Type B pancreatic cell (in vitro differentiated cells): ENCODE measurements around the gene ESYT1. TPM values are rescaled to one million over a fixed set of nuclear protein-coding genes. Genes with fewer than 3 reads are reported as not detected.

Experiments
- DNase-seq: peaks from one replicate; pipeline ENCODE4 v3.0.0; 2021; ENCODE audit warnings: mixed read lengths; ENCODE audit not compliant: unreplicated experiment; ENCODE audit errors: extremely low spot score
- H3K27ac Mint-ChIP-seq: 2 replicates; pipeline ENCODE4 v1.8.0; 2021; ENCODE audit warnings: mild to moderate bottlenecking, mixed read lengths
- H3K27me3 Mint-ChIP-seq: 2 replicates; pipeline ENCODE4 v1.8.0; 2021; ENCODE audit warnings: mixed read lengths
- H3K36me3 Mint-ChIP-seq: 2 replicates; pipeline ENCODE4 v1.8.0; 2021; ENCODE audit warnings: mixed read lengths
- H3K4me1 Mint-ChIP-seq: one replicate; pipeline ENCODE4 v1.8.0; 2021; ENCODE audit warnings: mixed read lengths; ENCODE audit not compliant: unreplicated experiment
- H3K4me3 Mint-ChIP-seq: 2 replicates; pipeline ENCODE4 v1.8.0; 2021; ENCODE audit warnings: mild to moderate bottlenecking, mixed read lengths
- H3K9me3 Mint-ChIP-seq: 2 replicates; pipeline ENCODE4 v1.8.0; 2021; ENCODE audit warnings: mixed read lengths
- CTCF ChIP-seq: fragments of 200-600 bp; sonication (generic); conservative IDR thresholded peaks from 2 replicates; pipeline ENCODE4 v1.5.0; 2021; ENCODE audit warnings: antibody characterized with exemption, mild to moderate bottlenecking
- total RNA-seq: library from RNA; stranded (reverse); gene quantifications from 2 replicates; pipeline ENCODE4 v1.2.1, GENCODE V29; 2021; ENCODE audit warnings: low replicate concordance

Gene ESYT1
- total RNA-seq, 1 donor from 2014 or later = 96.3 TPM

DNA sequence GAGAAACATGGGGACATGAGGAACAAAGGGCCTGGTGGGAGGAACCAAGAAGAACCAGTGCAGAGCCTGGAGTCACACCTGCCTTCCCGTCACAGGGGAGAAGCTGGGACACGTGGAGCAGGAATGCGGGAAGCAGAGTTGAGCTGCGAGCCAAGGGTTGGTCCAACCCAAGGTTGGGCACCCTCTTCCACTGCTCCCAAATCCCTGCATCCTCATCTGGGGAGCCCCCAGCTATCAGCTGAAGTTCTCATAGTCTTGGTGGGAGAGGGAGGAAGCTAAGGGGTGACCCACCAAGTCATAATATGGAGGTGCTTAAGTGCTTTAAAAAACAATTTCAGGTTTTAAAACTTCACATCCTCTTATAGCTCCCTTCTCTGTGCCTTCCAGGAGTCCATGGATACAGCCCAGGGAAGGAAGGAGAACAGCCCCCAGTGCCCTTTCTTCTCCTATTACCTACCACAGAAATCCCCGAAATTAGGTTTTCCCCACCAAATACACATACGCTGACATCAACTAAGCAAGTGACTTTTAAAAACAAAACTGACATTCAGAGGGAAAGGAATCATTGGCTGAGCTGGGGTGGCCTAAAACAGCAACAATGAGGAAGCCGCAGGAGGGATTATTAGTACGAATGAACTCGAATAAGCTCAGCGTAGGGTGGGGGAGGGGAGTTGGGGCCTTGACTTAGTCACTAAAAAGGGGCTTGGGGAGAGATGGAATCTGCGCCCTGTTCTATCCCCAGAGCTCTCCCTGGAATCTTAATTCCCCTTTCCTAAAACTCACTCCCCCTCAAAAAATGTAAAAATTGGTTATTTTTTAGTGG, 34.6 kb downstream of the ESYT1 start:
- peak overlapping the region; percentile 100 for H3K27ac Mint-ChIP-seq
- H3K4me1 Mint-ChIP-seq = peaks cover 40% of the 10 kb centered on the region
- no peak for DNase-seq
- no peak for TF ChIP-seq CTCF
- H3K36me3 Mint-ChIP-seq = peaks cover 59% of the 10 kb centered on the region
- peak overlapping the region; percentile 66 for H3K4me3 Mint-ChIP-seq
- H3K9me3 Mint-ChIP-seq = no peaks in the 10 kb centered on the region
- H3K27me3 Mint-ChIP-seq = peaks cover 3% of the 10 kb centered on the region

- H3K4me1 Mint-ChIP-seq = peaks cover 40% of the 10 kb centered on the region
- peaks cover 58% of the 10 kb centered on the region for H3K36me3 Mint-ChIP-seq
- H3K27ac Mint-ChIP-seq = peak overlapping the region; percentile 100
- peak overlapping the region; percentile 65 for H3K4me3 Mint-ChIP-seq
- no peak for TF ChIP-seq CTCF
- no peak for DNase-seq
- H3K27me3 Mint-ChIP-seq = no peaks in the 10 kb centered on the region
- no peaks in the 10 kb centered on the region for H3K9me3 Mint-ChIP-seq
Observed at GRCh38 chr12:56163533-56164344, 35.7 kb downstream of the ESYT1 start.

GRCh38 chr12:56164345-56164729, 36.3 kb downstream of the ESYT1 start:
- Mint-ChIP-seq H3K27ac (peak overlapping the region; percentile 100), H3K9me3 (no peaks in the 10 kb centered on the region), H3K4me1 (peaks cover 35% of the 10 kb centered on the region), H3K36me3 (peaks cover 52% of the 10 kb centered on the region), H3K27me3 (no peaks in the 10 kb centered on the region), H3K4me3 (peak overlapping the region; percentile 22)
- no peak for DNase-seq
- TF ChIP-seq CTCF = no peak

- Mint-ChIP-seq H3K36me3 (peaks cover 47% of the 10 kb centered on the region), H3K27me3 (no peaks in the 10 kb centered on the region), H3K27ac (peak overlapping the region; percentile 82), H3K4me1 (peaks cover 25% of the 10 kb centered on the region), H3K4me3 (no peak overlapping the region), H3K9me3 (no peaks in the 10 kb centered on the region)
- no peak for TF ChIP-seq CTCF
- no peak for DNase-seq
Observed at GRCh38 chr12:56165369-56165768, 37.3 kb downstream of the ESYT1 start.

- no peak for DNase-seq
- TF ChIP-seq CTCF = no peak
- H3K4me1 Mint-ChIP-seq = peaks cover 5% of the 10 kb centered on the region
- H3K4me3 Mint-ChIP-seq = no peak overlapping the region
- H3K27me3 Mint-ChIP-seq = no peaks in the 10 kb centered on the region
- no peaks in the 10 kb centered on the region for H3K9me3 Mint-ChIP-seq
- H3K36me3 Mint-ChIP-seq = peaks cover 30% of the 10 kb centered on the region
- peak overlapping the region; percentile 44 for H3K27ac Mint-ChIP-seq
Observed at GRCh38 chr12:56169229-56169759, 41.2 kb downstream of the ESYT1 start.
